Heart right ventricle (tissue), 16 donors: Measurements from ENCODE around the gene ADAM12. TPM values are rescaled to one million over a fixed set of nuclear protein-coding genes. Genes with fewer than 3 reads are reported as not detected.

Experiments
- ATAC-seq, 8 donors: fragments of 200-7000 bp; cut with Tn5 transposase; one replicate each; pipeline ENCODE4 v1.9.1; 2020; ENCODE audit warnings: mild to moderate bottlenecking in 8 of 8, moderate library complexity in 8 of 8, moderate number of reproducible peaks in 1 of 8
- DNase-seq, 2 donors: peaks; one replicate each; pipeline ENCODE4 v3.0.0-alpha.2; 2020
- H3K27ac ChIP-seq, 10 donors: fragments of 200-600 bp; sonication (generic) in 2 of 10; one replicate each; pipeline versions ENCODE4 v1.5.0 to v1.8.0; 2020 to 2022; ENCODE audit warnings: mild to moderate bottlenecking in 3 of 10
- H3K27me3 ChIP-seq, 7 donors: fragments of 200-600 bp; one replicate each; pipeline ENCODE4 v1.8.0; 2021 to 2022; ENCODE audit warnings: mild to moderate bottlenecking in 2 of 7
- H3K36me3 ChIP-seq, 9 donors: fragments of 200-600 bp; sonication (generic) in 1 of 9; one replicate each; pipeline versions ENCODE4 v1.5.0 to v1.8.0; 2020 to 2022; ENCODE audit warnings: mild to moderate bottlenecking in 2 of 9
- H3K4me1 ChIP-seq, 9 donors: fragments of 200-600 bp; sonication (generic) in 1 of 9; one replicate each; pipeline versions ENCODE4 v1.5.0 to v1.8.0; 2020 to 2022; ENCODE audit warnings: mild to moderate bottlenecking in 4 of 9
- H3K4me3 ChIP-seq, 10 donors: fragments of 200-600 bp; sonication (generic) in 2 of 10; one replicate each; pipeline versions ENCODE4 v1.5.0 to v1.8.0; 2020 to 2022; ENCODE audit warnings: mild to moderate bottlenecking in 7 of 10, moderate library complexity in 2 of 10
- H3K9me3 ChIP-seq, 11 donors: fragments of 200-600 bp in 10 of 11; sonication (generic) in 2 of 11; one replicate each; pipeline versions ENCODE4 v1.5.0 to v1.8.0; 2013 to 2022; ENCODE audit warnings: mild to moderate bottlenecking in 2 of 11, control low read depth in 1 of 11, moderate library complexity in 1 of 11
- CTCF ChIP-seq, 9 donors: fragments of 200-600 bp; sonication (generic) in 2 of 9; IDR thresholded peaks; one replicate each; pipeline versions ENCODE4 v1.5.0 to v1.8.0; 2021 to 2022; ENCODE audit warnings: antibody characterized with exemption in 9 of 9, mild to moderate bottlenecking in 5 of 9, moderate library complexity in 1 of 9
- WGBS, 2 donors: extraction: QIAGEN DNeasy Blood & Tissue Kit; methylation state at CpG; one replicate each; pipeline ENCODE4 v1.1.7; 2013; ENCODE audit warnings: inconsistent platforms in 1 of 2; 5-methylcytosine and 5-hydroxymethylcytosine counted together
- intact Hi-C, 10 donors: fragments of 100-400 bp; cut with DNase I; formaldehyde crosslinking; loops; one replicate each; pipeline versions ENCODE4 v1.11.1 to v1.14.2; 2022
- polyA plus RNA-seq, 2 donors: library from polyadenylated mRNA; stranded (reverse); fragments of 200-250 nt; gene quantifications; one replicate each; pipeline ENCODE4 v1.2.3, GENCODE V29; 2013
- total RNA-seq, 10 donors: library from RNA; stranded (reverse); fragmentation: NEBNext Ultra II Directional in 3 of 10; extraction: Animal tissue kit (Norgen Biotek cat#: 25700) in 3 of 10; gene quantifications; one replicate each; pipeline versions ENCODE4 v1.2.1 to v1.2.4, GENCODE V29; 2021 to 2023
- donor health status: Arrhythmogenic right ventricular cardiomyopathy.
- donor health status: ischemic (EF 13 %, LVEDD 7.1; RV severe dilation, severe dysfunction).
- donor health status: healthy with polysubstance abuse.
- donor health status: DM: no; HTN: yes; CAD: no.
- donor health status: DM: no; HTN: no; CAD: no.
- donor health status: ischemic (EF 25% LVEDD 6.9; RV normal size, moderate dysfunction).
- donor health status: ischemic (EF 25% LVEDD 5.7; RV mildly dilated, moderate dysfunction).
- donor health status: healthy.
- donor health status: DM: yes; HTN: yes; CAD: no.
- donor health status: Ischemic cardiomyopathy.
- donor health status: ischemic (EF 35%, LVEDD 5.7; RV mildly dilated, moderate dysfunction).
- donor health status: nonischemic (EF 11% LVEDD 7.7; RV severe dilation, severe dysfunction).
- donor health status: DM: yes; HTN: yes; CAD: no.
- donor health status: PGD.
- donor health status: ischemic (EF 29% LVEDD 5.4; RV normal size, mild dysfunction).
- donor health status: nonischemic (EF 23%, LVEDD 6.1; RV moderate dilation, normal function).

Gene ADAM12
- total and polyA plus RNA-seq, 12 donors, result 0.07 to 6.9 (median 0.47) TPM

DNA sequence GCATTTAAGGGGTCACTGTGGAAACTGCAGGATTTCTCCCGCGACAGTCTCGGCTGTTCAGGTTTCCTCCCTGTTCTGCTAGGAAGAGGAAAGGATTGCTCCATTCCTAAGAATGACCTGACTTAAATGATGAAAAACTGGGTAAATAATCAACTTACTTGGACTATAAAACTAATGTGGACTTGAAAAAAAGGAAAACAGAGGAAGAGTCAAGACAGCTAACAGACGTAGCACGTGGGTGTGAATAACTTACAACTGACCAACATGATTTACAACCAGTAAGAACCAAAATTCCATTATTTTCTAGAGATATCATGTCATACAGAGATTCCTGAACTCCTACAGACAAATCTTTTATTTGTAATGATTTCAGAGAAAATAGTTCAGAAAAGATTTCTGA, 93.8 kb downstream of the ADAM12 start:
- no peak for TF ChIP-seq CTCF (IDR thresholded peaks at IDR 0.05)
- intact Hi-C loops, result no loop called here
- no peak overlapping the region for H3K4me3 ChIP-seq
- 51 to 68% methylated on average over 5 of the region's 5 CpGs for WGBS, 2 donors
- ATAC-seq (no peak), DNase-seq (no peak)
- H3K27me3 ChIP-seq, result no peaks in the 10 kb centered on the region
- no peaks in the 10 kb centered on the region for H3K36me3 ChIP-seq
- H3K27ac ChIP-seq, result no peak overlapping the region
- peaks cover 0 to 12% (median 0%) of the 10 kb centered on the region in 11 donors for H3K9me3 ChIP-seq
- no peaks in the 10 kb centered on the region for H3K4me1 ChIP-seq

DNA sequence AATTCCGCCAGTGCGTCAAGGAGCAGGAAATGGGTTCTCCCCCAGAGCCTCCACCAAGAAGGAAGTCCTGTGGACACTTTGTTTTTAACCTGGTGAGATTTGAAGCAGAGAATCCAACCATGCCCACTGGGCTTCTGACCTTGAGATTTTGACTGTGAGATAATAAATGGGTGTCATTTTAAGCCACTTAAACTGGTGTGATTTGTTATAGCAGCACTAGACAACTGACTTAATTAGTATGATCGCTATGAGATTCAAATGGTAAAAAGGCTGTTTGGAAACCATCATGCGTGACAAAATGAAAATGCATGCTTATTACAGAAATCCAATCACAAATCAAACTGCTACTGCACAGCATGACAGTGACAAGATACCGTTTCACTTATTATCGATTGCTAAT, 98.0 kb downstream of the ADAM12 start:
- ATAC-seq (no peak), DNase-seq (no peak)
- TF ChIP-seq CTCF (IDR thresholded peaks at IDR 0.05), result no peak
- Histone ChIP-seq H3K27me3 (peaks cover 0 to 9% (median 2%) of the 10 kb centered on the region in 7 donors), H3K36me3 (no peaks in the 10 kb centered on the region), H3K9me3 (no peaks in the 10 kb centered on the region), H3K4me3 (no peak overlapping the region), H3K27ac (no peak overlapping the region), H3K4me1 (no peaks in the 10 kb centered on the region)
- WGBS, 2 donors, result 91 to 92% methylated on average over 6 of the region's 6 CpGs
- intact Hi-C loops, result no loop called here

DNA sequence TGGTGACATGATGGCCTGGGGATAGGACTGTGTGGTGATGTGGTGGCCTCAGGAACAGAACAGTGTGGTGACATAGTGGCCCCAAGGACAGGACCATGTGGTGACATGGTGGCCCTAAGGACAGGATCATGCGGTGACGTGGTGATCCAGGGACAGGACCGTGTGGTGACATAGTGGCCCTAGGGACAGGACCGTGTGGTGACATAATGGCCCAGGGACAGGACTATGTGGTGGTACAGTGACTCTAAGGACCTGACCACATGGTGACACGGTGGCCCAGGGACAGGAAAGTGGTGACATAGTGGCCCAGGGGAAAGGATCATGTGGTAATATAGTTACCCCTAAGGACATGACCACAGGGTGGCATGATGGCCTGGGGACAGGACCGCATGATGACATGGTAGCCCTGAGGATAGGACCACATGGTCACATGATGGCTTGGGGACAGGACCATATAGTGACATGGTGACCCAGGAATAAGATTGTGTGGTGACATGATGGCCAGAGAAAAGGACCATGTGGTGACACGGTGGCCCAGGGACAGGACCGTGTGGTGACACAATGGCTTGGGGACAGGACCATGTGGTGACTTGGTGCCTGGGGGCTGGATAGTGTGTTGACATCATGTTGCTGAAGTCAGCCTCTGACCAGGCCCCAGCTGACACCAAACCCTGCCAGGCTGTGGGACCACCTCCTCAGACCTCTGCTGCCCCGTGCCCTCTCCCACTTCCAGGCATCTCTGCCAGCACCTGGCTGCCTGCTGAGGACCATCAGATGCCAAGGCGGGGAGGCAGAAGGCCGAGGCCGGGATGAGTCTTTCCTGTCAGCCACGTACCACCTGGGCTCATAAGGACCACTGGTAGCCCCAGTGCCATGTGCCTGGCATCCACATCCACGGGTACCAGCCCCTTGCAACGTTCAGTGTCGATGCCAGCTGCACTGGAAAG, 99.5 kb downstream of the ADAM12 start:
- Histone ChIP-seq H3K27me3 (peaks cover 0 to 9% (median 2%) of the 10 kb centered on the region in 7 donors), H3K9me3 (no peaks in the 10 kb centered on the region), H3K27ac (no peak overlapping the region), H3K4me1 (no peaks in the 10 kb centered on the region), H3K36me3 (no peaks in the 10 kb centered on the region), H3K4me3 (no peak overlapping the region)
- no peak for TF ChIP-seq CTCF (IDR thresholded peaks at IDR 0.05)
- WGBS, 2 donors, result 88 to 90% methylated on average over 16 of the region's 16 CpGs
- intact Hi-C loops, result no loop called here
- no peak for ATAC-seq
- no peak for DNase-seq

GRCh38 chr10:126286256-126286780, 102.0 kb downstream of the ADAM12 start:
- Histone ChIP-seq H3K4me3 (no peak overlapping the region), H3K36me3 (no peaks in the 10 kb centered on the region), H3K9me3 (no peaks in the 10 kb centered on the region), H3K27ac (no peak overlapping the region), H3K27me3 (peaks cover 0 to 9% (median 2%) of the 10 kb centered on the region in 7 donors), H3K4me1 (no peaks in the 10 kb centered on the region)
- TF ChIP-seq CTCF (IDR thresholded peaks at IDR 0.05), result no peak
- 84% methylated on average over 6 of the region's 6 CpGs for WGBS, 2 donors
- intact Hi-C loops, result no loop called here
- no peak for DNase-seq
- no peak for ATAC-seq
